SK-N-SH (cell line): ENCODE results near the gene FMNL2. TPM values are rescaled to one million over a fixed set of nuclear protein-coding genes. Genes with fewer than 3 reads are reported as not detected.

Source experiments
- CTCF ChIA-PET: fragments of 300-600, 350-600 bp; formaldehyde crosslinking; extraction: SDS; loops from one replicate; lab custom pipeline; 2021; lab: Yijun Ruan, JAX
- POLR2A ChIA-PET: fragments of 350-600 bp; sonication (Branson Sonifier 250); formaldehyde crosslinking; extraction: SDS; loops from one replicate; lab custom pipeline; 2020; ENCODE audit warnings: antibody characterized with exemption, inconsistent platforms; lab: Yijun Ruan, JAX
- DNase-seq: peaks from one replicate; pipeline ENCODE4 v3.0.0; 2012
- H2AFZ ChIP-seq: fragments of 200-600 bp; sonication (generic); 2 replicates; pipeline ENCODE4 v1.8.1; 2016; ENCODE audit warnings: antibody characterized with exemption, mild to moderate bottlenecking, low read depth
- H3F3A ChIP-seq: fragments of 200-600 bp; sonication (generic); replicated peaks from 2 replicates; pipeline ENCODE3; 2016; ENCODE audit warnings: antibody characterized with exemption, mild to moderate bottlenecking; ENCODE audit not compliant: insufficient read depth
- H3K27ac ChIP-seq, 2 experiments: fragments of 200-500 bp in 1 of 2; fragments of 200-600 bp in 1 of 2; sonication (Bioruptor generic) in 1 of 2; sonication (generic), shearing (Covaris generic) in 1 of 2; 2 replicates each; pipeline versions ENCODE4 v1.5.1 to v1.6.1; 2014 to 2016; ENCODE audit warnings: low read depth in 2 of 2, inconsistent platforms in 1 of 2, low read length in 1 of 2, mild to moderate bottlenecking in 1 of 2, mixed read lengths in 1 of 2
- H3K27me3 ChIP-seq: fragments of 200-600 bp; sonication (generic), shearing (Covaris generic); 2 replicates; pipeline ENCODE4 v1.6.1; 2016; ENCODE audit warnings: mixed run types; ENCODE audit not compliant: insufficient read depth
- H3K36me3 ChIP-seq, 2 experiments: fragments of 200-500 bp in 1 of 2; fragments of 200-600 bp in 1 of 2; sonication (Bioruptor generic) in 1 of 2; sonication (generic) in 1 of 2; replicated peaks in 1 of 2; 2 replicates each; pipeline versions ENCODE3 to v1.5.1; 2014 to 2016; ENCODE audit warnings: low read length in 1 of 2, mild to moderate bottlenecking in 1 of 2; ENCODE audit not compliant: insufficient read depth in 2 of 2, control insufficient read depth in 1 of 2
- H3K4me1 ChIP-seq, 2 experiments: fragments of 200-500 bp in 1 of 2; fragments of 200-600 bp in 1 of 2; sonication (Bioruptor generic) in 1 of 2; sonication (generic), shearing (Covaris generic) in 1 of 2; 2 replicates each; pipeline versions ENCODE4 v1.5.1 to v1.6.1; 2014 to 2016; ENCODE audit warnings: low read depth in 1 of 2, low read length in 1 of 2, mixed run types in 1 of 2; ENCODE audit not compliant: insufficient read depth in 2 of 2, control insufficient read depth in 1 of 2
- H3K4me2 ChIP-seq: fragments of 200-600 bp; sonication (generic), shearing (Covaris generic); 2 replicates; pipeline ENCODE4 v1.6.1; 2017; ENCODE audit warnings: mixed run types
- H3K4me3 ChIP-seq, 2 experiments: fragments of 200-500 bp in 1 of 2; fragments of 200-600 bp in 1 of 2; sonication (Bioruptor generic) in 1 of 2; sonication (generic), shearing (Covaris generic) in 1 of 2; 2 replicates each; pipeline versions ENCODE4 v1.5.1 to v1.8.1; 2014 to 2016; ENCODE audit warnings: low read depth in 2 of 2, inconsistent platforms in 1 of 2, low read length in 1 of 2, mild to moderate bottlenecking in 1 of 2, mixed read lengths in 1 of 2, moderate library complexity in 1 of 2
- H3K79me2 ChIP-seq: fragments of 200-600 bp; sonication (generic); 2 replicates; pipeline ENCODE4 v1.8.1; 2017; ENCODE audit warnings: mild to moderate bottlenecking; ENCODE audit not compliant: insufficient read depth
- H3K9ac ChIP-seq: fragments of 200-600 bp; sonication (generic); 2 replicates; pipeline ENCODE4 v1.6.1; 2017; ENCODE audit warnings: mixed run types
- H3K9me2 ChIP-seq: fragments of 200-600 bp; sonication (generic); 2 replicates; pipeline ENCODE4 v1.6.1; 2017; ENCODE audit warnings: mixed run types
- H3K9me3 ChIP-seq: fragments of 200-600 bp; sonication (generic); 2 replicates; pipeline ENCODE4 v1.6.1; 2017; ENCODE audit warnings: mixed run types, mild to moderate bottlenecking, moderate library complexity
- H4K20me1 ChIP-seq: fragments of 200-600 bp; sonication (generic); 2 replicates; pipeline ENCODE4 v1.6.1; 2017; ENCODE audit warnings: mild to moderate bottlenecking, mixed run types; ENCODE audit not compliant: insufficient read depth
- CHD2 ChIP-seq: fragments of 150-350 bp; IDR thresholded peaks from 2 replicates; pipeline ENCODE4 v1.6.1; 2018; ENCODE audit warnings: low read length; ENCODE audit not compliant: partially characterized antibody
- CTCF ChIP-seq: fragments of 200-600 bp; sonication (generic); IDR thresholded peaks from 2 replicates; pipeline ENCODE4 v1.6.1; 2017; ENCODE audit warnings: antibody characterized with exemption, mild to moderate bottlenecking, moderate library complexity
- ELF1 ChIP-seq: IDR thresholded peaks from 2 replicates; pipeline ENCODE4 v1.4.0; 2012
- EZH2phosphoT487 ChIP-seq: fragments of 200-600 bp; sonication (generic); IDR thresholded peaks from 2 replicates; pipeline ENCODE4 v1.6.1; 2017; ENCODE audit warnings: low read depth, mixed run types, mild to moderate bottlenecking, antibody characterized with exemption, moderate library complexity, borderline replicate concordance
- FOXJ3 ChIP-seq: sonication (generic); formaldehyde crosslinking; IDR thresholded peaks from 2 replicates; pipeline ENCODE4 v1.5.1; 2020; ENCODE audit warnings: mild to moderate bottlenecking, missing genetic modification reagents
- GABPA ChIP-seq: IDR thresholded peaks from 2 replicates; pipeline ENCODE4 v1.4.0; 2012; ENCODE audit warnings: low read depth, mild to moderate bottlenecking
- GATA2 ChIP-seq: sonication (generic); formaldehyde crosslinking; IDR thresholded peaks from 2 replicates; pipeline ENCODE4 v1.5.0; 2020; ENCODE audit warnings: mild to moderate bottlenecking, missing genetic modification reagents
- IRF3 ChIP-seq: fragments of 150-350 bp; IDR thresholded peaks from 2 replicates; pipeline ENCODE4 v1.6.1; 2016; ENCODE audit warnings: mild to moderate bottlenecking, low read depth, low read length
- JUND ChIP-seq: IDR thresholded peaks from 2 replicates; pipeline ENCODE4 v1.4.0; 2012
- MAX ChIP-seq: IDR thresholded peaks from 2 replicates; pipeline ENCODE4 v1.4.0; 2012; ENCODE audit warnings: low read depth
- NFIC ChIP-seq: IDR thresholded peaks from 2 replicates; pipeline ENCODE4 v1.4.0; 2012; ENCODE audit warnings: borderline replicate concordance
- NRF1 ChIP-seq: IDR thresholded peaks from 2 replicates; pipeline ENCODE4 v1.6.1; 2012; ENCODE audit warnings: low read depth, mild to moderate bottlenecking, low read length
- PBX3 ChIP-seq: IDR thresholded peaks from 2 replicates; pipeline ENCODE4; 2012
- POLR2AphosphoS5 ChIP-seq: IDR thresholded peaks from 2 replicates; pipeline ENCODE4 v1.6.1; 2012; ENCODE audit warnings: low read depth, low read length
- RCOR1 ChIP-seq: fragments of 150-350 bp; IDR thresholded peaks from 2 replicates; pipeline ENCODE4 v1.6.1; 2017; ENCODE audit warnings: antibody characterized with exemption, low read length
- REST ChIP-seq: IDR thresholded peaks from 2 replicates; pipeline ENCODE4 v1.6.1; 2012; ENCODE audit warnings: mild to moderate bottlenecking, low read depth, low read length, moderate library complexity
- RFX5 ChIP-seq: IDR thresholded peaks from 2 replicates; pipeline ENCODE4 v1.6.1; 2012; ENCODE audit warnings: mild to moderate bottlenecking, improper control_type of control experiment, low read length
- RXRA ChIP-seq: IDR thresholded peaks from 2 replicates; pipeline ENCODE4 v1.4.0; 2012; ENCODE audit warnings: low read depth, mild to moderate bottlenecking, borderline replicate concordance
- SIN3A ChIP-seq: IDR thresholded peaks from 2 replicates; pipeline ENCODE4 v1.6.1; 2012; ENCODE audit warnings: low read depth, mild to moderate bottlenecking, low read length, moderate library complexity, borderline replicate concordance
- SMC3 ChIP-seq: IDR thresholded peaks from 2 replicates; pipeline ENCODE4 v1.6.1; 2012; ENCODE audit warnings: low read depth, low read length, improper control_type of control experiment
- TAF1 ChIP-seq: IDR thresholded peaks from 2 replicates; pipeline ENCODE4 v1.6.1; 2012; ENCODE audit warnings: low read depth, mild to moderate bottlenecking, low read length, moderate library complexity, borderline replicate concordance
- TCF12 ChIP-seq: IDR thresholded peaks from 2 replicates; pipeline ENCODE4 v1.4.0; 2012
- TEAD4 ChIP-seq: IDR thresholded peaks from 2 replicates; pipeline ENCODE4 v1.4.0; 2012; ENCODE audit warnings: mild to moderate bottlenecking, borderline replicate concordance; ENCODE audit not compliant: insufficient read depth
- USF2 ChIP-seq: fragments of 150-350 bp; IDR thresholded peaks from 2 replicates; pipeline ENCODE4 v1.6.1; 2017; ENCODE audit warnings: antibody characterized with exemption, low read length, low read depth, borderline replicate concordance
- WGBS: methylation state at CpG from one replicate; pipeline ENCODE4 v1.1.6; 2017; ENCODE audit warnings: low lambda C conversion rate; 5-methylcytosine and 5-hydroxymethylcytosine counted together
- polyA plus RNA-seq, 3 experiments: library from polyadenylated mRNA; depleted of rRNA; stranded (reverse); fragments of >200 nt; gene quantifications; 2 replicates each; pipeline ENCODE4 v1.2.3, GENCODE V29; 2012

The FMNL2 gene
- polyA plus RNA-seq (2012; rRNA removed), result 14.5 and 16.1 TPM in 2 replicates
- polyA plus RNA-seq (2012; cell fraction: cytosol; rRNA removed), result 20.2 and 21.7 TPM in 2 replicates
- 15.0 and 30.9 TPM in 2 replicates for polyA plus RNA-seq (2012; cell fraction: nucleus; rRNA removed)

- Histone ChIP-seq H3K27ac (peak within 1 kb of the TSS; percentile 52 to 83; a peak in 3 of 4 replicates), H3K9ac (peak within 1 kb of the TSS; percentile 68), H3F3A (no peaks in the 10 kb centered on the region), H3K4me2 (peak within 1 kb of the TSS; percentile 93), H3K4me1 (peaks cover 4 to 7% of the 10 kb centered on the region in 2 experiments; a peak in 3 of 4 replicates), H3K9me2 (no peaks in the 10 kb centered on the region), H3K9me3 (no peaks in the 10 kb centered on the region), H3K36me3 (no peaks in the 10 kb centered on the region), H2AFZ (peak within 1 kb of the TSS; percentile 95), H3K27me3 (no peaks in the 10 kb centered on the region), H3K4me3 (peak within 1 kb of the TSS; percentile 81 to 90), H4K20me1 (no peaks in the 10 kb centered on the region), H3K79me2 (peaks cover 49% of the 10 kb centered on the region)
- CTCF ChIA-PET, result interaction anchor here (0.6 to 2.4 kb wide), 6 partner anchors 19 to 300 kb away, joined by 3 to 13 read pairs (median 4); no protein-coding TSS in a partner anchor
- WGBS, result under 1% methylated on average over 26 of the region's 85 CpGs
- POLR2A ChIA-PET, result interaction anchor here (0.7 to 1.4 kb wide), 6 partner anchors 10 to 297 kb away, joined by 3 to 4 read pairs (median 3); no protein-coding TSS in a partner anchor
- DNase-seq, result peak; percentile 95
- TF ChIP-seq SMC3 (no peak), FOXJ3 (CRISPR knock-in tag) (no peak), TAF1 (peak; percentile 93), SIN3A (peak; percentile 54; the same call in 1 of the 2 replicates), GATA2 (no peak), REST (no peak), JUND (no peak), ELF1 (no peak), CHD2 (no peak), POLR2AphosphoS5 (peak; percentile 81), IRF3 (no peak), MAX (peak; percentile 57), TCF12 (no peak), GABPA (no peak), NRF1 (peak; percentile 31; the same call in 1 of the 2 replicates), USF2 (no peak), PBX3 (peak; percentile 30), CTCF (peak; percentile 30; the same call in 1 of the 2 replicates), RFX5 (no peak), TEAD4 (no peak), RXRA (no peak), EZH2phosphoT487 (no peak), NFIC (no peak), RCOR1 (no peak)
These were observed at the start of gene FMNL2 for GRCh38 chr2:152335016-152335725. Gene FMNL2 (plus strand): TSS chr2:152335174.
